Effector memory CD8-positive, alpha-beta T cell (primary cell): Measurements from ENCODE around the gene CLMN.

Experiments used
- ATAC-seq: fragments of 150-1000 bp; cut with Tn5 transposase; replicated peaks from 2 replicates; pipeline ENCODE4 v1.10.0; 2021; ENCODE audit warnings: mild to moderate bottlenecking, moderate library complexity
- DNase-seq, 3 experiments: peaks; one replicate each; pipeline ENCODE4 v3.0.0; 2021
- H3K27ac Mint-ChIP-seq, 2 donors: one replicate each; pipeline ENCODE4 v1.8.0; 2022; ENCODE audit warnings: mild to moderate bottlenecking in 2 of 2, mixed read lengths in 2 of 2, moderate library complexity in 2 of 2
- H3K27me3 Mint-ChIP-seq, 2 donors: one replicate each; pipeline ENCODE4 v1.8.0; 2022; ENCODE audit warnings: mixed read lengths in 2 of 2
- H3K36me3 Mint-ChIP-seq: one replicate; pipeline ENCODE4 v1.8.0; 2022; ENCODE audit warnings: mild to moderate bottlenecking, moderate library complexity, mixed read lengths; ENCODE audit not compliant: insufficient read depth
- H3K4me1 Mint-ChIP-seq, 2 donors: one replicate each; pipeline ENCODE4 v1.8.0; 2022; ENCODE audit warnings: low read depth in 2 of 2, mixed read lengths in 2 of 2
- H3K4me3 Mint-ChIP-seq, 2 donors: one replicate each; pipeline ENCODE4 v1.8.0; 2022; ENCODE audit warnings: mild to moderate bottlenecking in 2 of 2, mixed read lengths in 2 of 2, moderate library complexity in 2 of 2
- H3K9me3 Mint-ChIP-seq, 2 donors: one replicate each; pipeline ENCODE4 v1.8.0; 2022; ENCODE audit warnings: mixed read lengths in 2 of 2

The CLMN gene

DNA sequence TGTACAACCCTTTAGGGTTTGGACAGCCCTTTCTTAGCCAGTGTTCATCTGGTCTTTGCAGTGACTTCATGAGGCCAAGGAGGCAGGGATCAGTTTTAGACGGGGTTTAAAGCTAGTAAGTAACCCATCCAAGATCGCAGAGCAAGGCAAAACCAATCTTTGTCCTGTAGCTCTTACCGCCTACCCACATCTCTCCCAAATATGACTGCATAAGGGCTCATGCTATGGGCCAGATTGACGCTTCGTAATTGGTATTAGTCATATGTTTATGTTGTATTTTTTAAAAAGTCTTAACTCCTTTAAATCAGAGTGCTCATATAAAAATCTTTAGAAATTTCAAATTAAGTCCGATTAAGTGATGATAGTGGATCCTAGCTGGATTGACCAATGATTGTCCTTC lies 3.7 kb upstream of the CLMN start:
- DNase-seq (no peak), ATAC-seq (no peak)
- H3K27ac Mint-ChIP-seq: no peak overlapping the region
- H3K4me3 Mint-ChIP-seq: no peak overlapping the region
- H3K4me1 Mint-ChIP-seq: peaks cover 5 to 7% of the 10 kb centered on the region in 2 donors
- peaks cover 3% of the 10 kb centered on the region for H3K36me3 Mint-ChIP-seq
- no peaks in the 10 kb centered on the region for H3K9me3 Mint-ChIP-seq
- peaks cover 73 to 84% of the 10 kb centered on the region in 2 donors for H3K27me3 Mint-ChIP-seq

DNA sequence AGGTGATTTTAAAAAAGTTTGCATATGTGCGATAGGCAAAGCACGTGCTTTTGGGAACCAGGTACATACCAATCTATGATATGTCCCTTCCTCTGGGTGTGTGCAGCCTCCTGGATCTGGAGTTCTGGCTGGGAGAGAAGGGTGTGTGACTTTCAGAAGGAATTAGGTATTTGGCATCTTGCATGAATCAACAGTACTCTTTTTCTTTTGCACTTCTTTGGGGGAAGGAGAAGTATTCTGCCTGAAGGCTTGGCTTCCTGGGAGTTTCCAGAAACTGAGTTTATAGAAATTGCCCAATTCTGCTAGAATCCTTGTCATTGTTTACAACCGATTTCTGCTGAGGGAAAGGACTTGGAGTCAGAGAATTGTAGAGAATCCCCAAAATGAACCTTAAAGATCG lies 2.9 kb upstream of the CLMN start:
- Mint-ChIP-seq H3K4me3 (no peak overlapping the region), H3K27me3 (peaks cover 74 to 84% of the 10 kb centered on the region in 2 donors), H3K36me3 (peaks cover 3% of the 10 kb centered on the region), H3K27ac (no peak overlapping the region), H3K4me1 (peaks cover 5 to 7% of the 10 kb centered on the region in 2 donors), H3K9me3 (no peaks in the 10 kb centered on the region)
- ATAC-seq (no peak), DNase-seq (no peak)

DNA sequence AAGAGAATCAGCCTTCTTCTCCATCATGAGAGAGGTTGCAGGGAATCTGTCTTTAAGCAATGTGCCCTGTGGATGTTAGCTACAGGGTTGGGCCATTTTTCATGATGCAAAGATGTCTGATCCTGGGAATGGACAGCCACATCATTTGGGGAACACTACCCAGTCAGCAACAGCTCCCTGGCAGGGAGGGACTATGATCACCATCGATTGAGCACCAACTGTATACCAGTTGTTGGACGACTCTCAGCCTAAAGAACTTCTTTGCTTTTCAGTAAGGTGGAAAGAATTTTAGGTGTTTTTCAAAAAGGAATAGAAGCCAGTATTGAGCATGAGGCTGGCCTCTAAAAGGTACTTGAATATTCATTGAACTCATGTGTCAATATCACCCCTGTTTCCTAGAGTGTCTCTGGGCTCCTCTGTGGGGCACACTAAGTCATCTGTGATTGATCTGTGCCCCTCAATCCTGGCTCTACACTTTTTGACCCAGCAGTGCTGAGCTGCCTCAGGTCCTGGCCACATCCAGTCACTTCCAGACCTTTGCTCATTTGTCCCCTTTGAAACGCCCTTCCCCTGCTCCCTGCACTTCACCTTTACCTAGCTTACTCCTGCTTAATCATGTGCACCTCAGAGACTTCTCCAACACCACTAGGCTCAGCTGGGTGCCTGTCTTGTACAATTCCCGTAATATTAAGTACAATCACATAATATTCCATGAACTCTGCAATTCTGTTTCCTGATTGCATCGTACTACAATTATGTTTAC lies 2.2 kb upstream of the CLMN start:
- DNase-seq: no peak
- Mint-ChIP-seq H3K27ac (no peak overlapping the region), H3K4me3 (no peak overlapping the region), H3K4me1 (peaks cover 5 to 7% of the 10 kb centered on the region in 2 donors), H3K9me3 (no peaks in the 10 kb centered on the region), H3K36me3 (peaks cover 3% of the 10 kb centered on the region), H3K27me3 (peaks cover 79 to 84% of the 10 kb centered on the region in 2 donors)
- no peak for ATAC-seq

DNA sequence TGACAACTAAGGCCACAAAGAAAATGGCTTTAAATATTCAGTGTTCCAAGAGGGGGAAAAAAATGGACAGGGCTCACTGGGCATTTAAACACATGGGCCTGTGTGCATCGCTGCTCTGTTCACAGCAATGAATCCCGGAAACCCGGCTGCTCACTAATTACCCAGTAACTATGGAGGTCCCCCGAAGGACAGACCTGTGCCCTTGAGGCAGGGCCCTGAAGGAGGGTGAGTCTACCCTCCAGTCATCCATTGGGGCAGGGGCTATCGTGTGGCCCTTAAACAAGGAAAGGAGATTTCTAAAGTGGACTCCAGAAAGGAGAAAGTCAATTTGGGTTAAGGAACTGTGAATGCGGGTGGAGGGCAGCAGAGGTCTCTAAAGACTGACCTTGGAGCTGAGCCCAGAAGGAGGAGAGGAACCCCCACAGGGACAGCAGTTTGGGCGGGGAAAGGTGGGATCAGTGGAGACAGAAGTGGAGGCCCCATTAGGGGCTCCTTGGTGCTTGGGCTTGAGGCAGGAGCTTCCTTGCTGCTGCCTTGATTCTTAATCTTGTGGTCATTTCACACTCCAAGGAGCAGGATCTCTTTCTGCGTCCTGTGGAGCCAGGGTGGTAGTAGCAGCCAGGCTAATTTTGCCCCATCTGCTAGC lies 1.4 kb upstream of the CLMN start:
- Mint-ChIP-seq H3K27ac (peak overlapping the region in 1 of 2 donors; percentile 12), H3K36me3 (peaks cover 3% of the 10 kb centered on the region), H3K4me3 (peak overlapping the region; percentile 53 to 64), H3K27me3 (peaks cover 85 to 87% of the 10 kb centered on the region in 2 donors), H3K4me1 (peaks cover 5 to 7% of the 10 kb centered on the region in 2 donors), H3K9me3 (no peaks in the 10 kb centered on the region)
- DNase-seq (no peak), ATAC-seq (no peak)

DNA sequence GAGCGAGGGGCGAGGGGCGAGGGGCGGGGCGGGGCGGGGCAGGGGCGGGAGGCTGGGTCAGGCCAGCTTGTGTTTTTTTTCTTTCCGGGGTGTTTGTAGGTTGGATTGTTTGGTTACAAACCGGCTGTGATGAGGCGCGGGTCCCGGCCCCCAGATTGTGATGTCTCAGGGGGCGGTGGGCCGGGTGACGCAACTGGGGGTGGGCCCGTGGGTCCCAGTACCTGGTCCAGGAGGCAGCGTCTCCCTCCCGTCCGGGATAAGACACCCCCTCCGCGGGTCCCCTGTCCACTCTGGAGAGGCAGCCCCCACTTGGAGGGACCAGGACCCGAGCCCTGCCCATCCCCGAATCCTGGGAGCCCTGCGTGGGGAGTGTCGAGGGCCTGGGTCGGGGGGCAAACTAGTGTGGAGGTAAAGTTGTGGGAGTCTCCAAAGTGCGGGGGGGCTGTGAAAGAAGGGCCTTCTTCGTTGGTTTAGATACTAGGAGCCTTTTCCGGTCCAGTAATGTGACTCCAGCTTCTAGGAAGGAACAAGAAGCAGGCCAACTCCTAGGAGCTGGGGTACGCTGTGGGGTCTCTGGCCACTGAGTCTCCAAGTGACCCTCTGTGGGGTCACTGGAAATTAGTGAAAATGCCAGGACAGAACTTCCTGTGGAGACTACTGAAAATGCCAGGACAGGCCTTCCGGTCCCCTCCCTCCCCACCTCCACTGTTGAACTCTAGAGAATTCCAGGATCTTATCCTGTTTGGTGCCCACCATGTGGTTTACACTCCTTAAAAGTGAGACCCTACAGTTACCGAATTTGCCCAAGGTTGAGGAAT lies 579 bp upstream of the CLMN start:
- DNase-seq (no peak), ATAC-seq (no peak)
- Mint-ChIP-seq H3K9me3 (no peaks in the 10 kb centered on the region), H3K27ac (no peak overlapping the region), H3K4me3 (peak overlapping the region; percentile 53 to 64), H3K4me1 (peaks cover 5 to 7% of the 10 kb centered on the region in 2 donors), H3K27me3 (peaks cover 87 to 91% of the 10 kb centered on the region in 2 donors), H3K36me3 (peaks cover 3% of the 10 kb centered on the region)

DNA sequence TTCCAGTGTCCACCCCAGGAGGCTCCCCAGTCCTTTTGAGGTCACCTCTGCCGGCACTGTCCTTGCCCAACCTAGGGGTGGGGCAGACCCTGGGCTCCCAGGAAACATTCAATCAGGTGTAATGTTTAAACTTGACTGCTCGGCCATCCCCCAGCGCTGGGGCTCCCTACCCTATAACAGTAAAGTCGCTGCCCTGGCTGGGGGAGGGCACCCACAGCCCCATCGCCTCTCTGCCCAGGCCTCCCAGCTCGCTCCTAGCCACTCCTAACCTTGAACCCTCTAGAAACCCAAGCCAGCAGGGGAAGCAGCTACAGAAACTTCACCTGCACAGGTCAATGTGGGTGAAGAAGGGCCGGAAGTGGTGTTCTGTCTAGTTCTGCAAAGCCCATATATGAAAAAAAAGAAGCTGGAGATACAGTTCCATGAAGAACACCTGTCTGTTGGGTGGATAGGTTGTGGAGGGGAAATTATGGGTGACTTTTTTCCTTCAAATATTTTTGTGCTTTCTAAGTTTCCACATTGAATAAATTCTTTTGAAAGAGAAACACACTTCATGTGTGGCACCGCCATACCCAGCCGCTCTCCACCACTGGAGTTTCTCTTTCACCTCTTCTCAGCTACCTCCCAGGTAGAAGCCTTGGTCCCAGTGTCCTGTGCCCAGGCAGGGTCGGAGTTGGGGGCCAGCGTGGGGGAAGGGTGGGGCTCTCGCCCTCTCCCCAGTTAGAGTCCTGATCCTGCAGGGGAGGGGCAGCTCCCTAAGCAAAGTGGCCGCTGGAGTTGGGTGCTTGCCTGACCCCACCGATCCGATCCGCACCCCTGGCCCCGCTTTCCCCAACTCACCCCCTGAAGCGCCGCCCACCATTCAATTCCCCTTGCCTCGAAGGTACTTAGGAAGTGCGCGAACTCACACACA lies 1.1 kb downstream of the CLMN start:
- H3K27me3 Mint-ChIP-seq: peaks cover 80 to 94% of the 10 kb centered on the region in 2 donors
- ATAC-seq (no peak), DNase-seq (no peak)
- peak overlapping the region; percentile 22 to 41 for H3K27ac Mint-ChIP-seq
- H3K9me3 Mint-ChIP-seq: no peaks in the 10 kb centered on the region
- peaks cover 5 to 7% of the 10 kb centered on the region in 2 donors for H3K4me1 Mint-ChIP-seq
- peaks cover 3% of the 10 kb centered on the region for H3K36me3 Mint-ChIP-seq
- peak overlapping the region; percentile 76 to 82 for H3K4me3 Mint-ChIP-seq

DNA sequence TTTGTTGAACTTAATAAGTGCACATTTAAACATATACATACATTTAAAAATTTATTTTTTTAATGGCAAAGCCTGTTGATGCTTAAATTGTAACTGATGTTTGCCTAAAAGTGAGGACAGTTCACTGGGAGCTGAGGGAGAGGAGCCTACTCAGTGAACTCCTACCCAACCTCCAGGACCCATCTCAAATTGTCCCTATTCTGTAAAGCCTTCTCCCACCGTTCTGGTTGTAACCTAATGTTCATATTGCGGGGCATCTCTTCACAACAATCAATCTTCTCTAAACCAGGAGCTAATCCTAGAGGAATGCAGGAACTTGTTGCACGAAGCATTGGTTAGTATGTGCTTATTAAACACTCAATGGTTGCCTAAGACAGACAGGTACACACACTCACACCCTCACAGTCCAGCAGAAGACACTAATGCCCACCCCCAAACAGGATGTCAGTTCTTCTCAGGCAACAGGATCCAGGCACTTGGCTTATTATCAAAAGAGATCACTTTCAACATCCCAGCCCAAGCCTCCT lies 1.8 kb downstream of the CLMN start:
- H3K9me3 Mint-ChIP-seq: no peaks in the 10 kb centered on the region
- no peak for DNase-seq
- H3K36me3 Mint-ChIP-seq: peaks cover 3% of the 10 kb centered on the region
- ATAC-seq: no peak
- no peak overlapping the region for H3K27ac Mint-ChIP-seq
- H3K27me3 Mint-ChIP-seq: peaks cover 81 to 90% of the 10 kb centered on the region in 2 donors
- peak overlapping the region; percentile 76 to 82 for H3K4me3 Mint-ChIP-seq
- H3K4me1 Mint-ChIP-seq: peaks cover 5 to 7% of the 10 kb centered on the region in 2 donors

DNA sequence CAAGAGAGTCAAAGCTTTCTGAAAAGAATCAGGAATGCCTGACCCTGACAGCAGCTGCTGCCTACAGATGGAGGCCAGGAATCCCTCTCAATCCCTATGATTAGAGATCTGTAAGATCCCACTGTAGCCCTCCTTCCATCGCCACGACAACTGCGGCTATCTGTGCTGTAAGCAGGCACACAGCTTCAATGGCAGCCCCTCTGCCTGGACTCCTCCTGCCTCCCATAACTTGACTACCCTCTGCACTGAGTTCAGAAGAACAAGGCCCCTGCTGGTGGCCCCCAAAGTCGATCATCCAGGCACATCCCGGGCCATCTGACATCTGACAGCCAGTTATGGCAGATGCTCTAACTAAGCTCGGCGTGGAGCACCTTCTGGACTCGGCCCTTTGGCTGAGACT lies 2.9 kb downstream of the CLMN start:
- Mint-ChIP-seq H3K36me3 (peaks cover 3% of the 10 kb centered on the region), H3K4me1 (peaks cover 5 to 7% of the 10 kb centered on the region in 2 donors), H3K4me3 (no peak overlapping the region), H3K9me3 (no peaks in the 10 kb centered on the region), H3K27me3 (peaks cover 71 to 90% of the 10 kb centered on the region in 2 donors), H3K27ac (no peak overlapping the region)
- ATAC-seq: no peak
- no peak for DNase-seq

DNA sequence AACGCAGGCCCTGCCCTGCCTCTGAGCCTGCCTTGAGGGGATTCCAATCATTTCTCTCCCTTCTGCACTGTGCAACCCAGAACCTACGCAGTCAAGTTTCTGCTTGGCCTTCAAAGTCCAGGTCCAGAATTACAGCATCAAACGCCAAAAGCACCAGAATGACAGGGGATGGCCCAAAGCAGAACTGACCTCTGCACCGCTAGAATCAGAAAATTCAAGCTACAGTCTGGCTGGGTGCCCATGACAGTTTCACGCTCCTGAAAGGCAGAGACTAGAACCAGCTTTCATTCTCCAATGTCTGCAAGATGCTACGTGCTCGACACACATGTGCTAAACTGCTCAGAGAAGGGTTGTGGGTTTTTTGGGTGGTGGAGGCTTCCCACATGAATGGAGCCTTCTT lies 4.1 kb downstream of the CLMN start:
- Mint-ChIP-seq H3K4me1 (peaks cover 5 to 7% of the 10 kb centered on the region in 2 donors), H3K9me3 (no peaks in the 10 kb centered on the region)
- DNase-seq: no peak

DNA sequence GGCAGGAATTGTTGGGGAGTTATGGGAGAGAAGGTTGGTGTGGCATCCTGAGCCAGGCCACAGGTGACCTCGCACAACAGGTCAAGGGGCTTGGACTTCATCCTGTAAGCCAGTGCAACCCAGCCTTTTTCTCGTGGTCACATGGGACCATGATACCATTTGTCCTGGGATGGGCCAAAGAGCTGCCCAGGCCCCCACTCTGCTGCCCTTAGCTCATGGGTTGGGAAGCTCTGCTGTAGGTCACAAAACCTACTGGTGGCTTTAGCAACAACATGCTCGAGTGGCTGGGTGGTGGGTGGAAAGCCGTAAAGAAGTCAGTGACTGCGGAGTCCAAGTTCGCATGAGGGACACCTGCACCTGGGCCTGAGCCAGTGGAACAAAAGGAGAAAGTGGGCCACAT lies 4.6 kb downstream of the CLMN start:
- no peaks in the 10 kb centered on the region for H3K9me3 Mint-ChIP-seq
- no peak for DNase-seq
- peaks cover 5 to 7% of the 10 kb centered on the region in 2 donors for H3K4me1 Mint-ChIP-seq
- H3K27ac Mint-ChIP-seq: no peak overlapping the region
- H3K36me3 Mint-ChIP-seq: peaks cover 3% of the 10 kb centered on the region
- H3K27me3 Mint-ChIP-seq: peaks cover 65 to 90% of the 10 kb centered on the region in 2 donors
- ATAC-seq: no peak
- H3K4me3 Mint-ChIP-seq: no peak overlapping the region

More for the DNA sequence above, 4.1 kb downstream of the CLMN start:
- ATAC-seq: no peak
- H3K27me3 Mint-ChIP-seq: peaks cover 65 to 90% of the 10 kb centered on the region in 2 donors
- H3K4me3 Mint-ChIP-seq: no peak overlapping the region
- no peak overlapping the region for H3K27ac Mint-ChIP-seq
- H3K36me3 Mint-ChIP-seq: peaks cover 3% of the 10 kb centered on the region

DNA sequence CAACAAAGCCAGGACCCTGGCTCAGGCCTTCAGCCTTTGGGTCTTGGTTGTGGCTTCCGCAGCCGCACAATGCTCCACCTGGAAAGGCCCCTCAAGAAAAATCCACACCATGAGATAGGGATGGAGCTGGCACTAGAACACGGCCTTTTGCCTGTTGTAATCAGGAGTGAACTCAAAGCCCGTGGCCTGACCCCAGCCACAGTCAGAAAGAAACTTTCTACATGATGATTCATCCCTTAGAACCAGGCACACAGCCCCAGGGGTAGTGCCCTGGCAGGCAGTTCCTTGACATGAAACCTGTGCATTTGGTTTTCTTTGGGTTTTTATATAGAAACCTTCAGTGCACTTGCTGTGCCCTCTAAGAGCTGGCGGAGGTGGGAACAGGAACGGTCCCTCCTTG lies 5.1 kb downstream of the CLMN start:
- Mint-ChIP-seq H3K27me3 (peaks cover 64 to 94% of the 10 kb centered on the region in 2 donors), H3K4me3 (no peak overlapping the region), H3K9me3 (no peaks in the 10 kb centered on the region), H3K4me1 (peaks cover 5 to 7% of the 10 kb centered on the region in 2 donors), H3K27ac (no peak overlapping the region), H3K36me3 (peaks cover 3% of the 10 kb centered on the region)
- ATAC-seq (no peak), DNase-seq (no peak)

DNA sequence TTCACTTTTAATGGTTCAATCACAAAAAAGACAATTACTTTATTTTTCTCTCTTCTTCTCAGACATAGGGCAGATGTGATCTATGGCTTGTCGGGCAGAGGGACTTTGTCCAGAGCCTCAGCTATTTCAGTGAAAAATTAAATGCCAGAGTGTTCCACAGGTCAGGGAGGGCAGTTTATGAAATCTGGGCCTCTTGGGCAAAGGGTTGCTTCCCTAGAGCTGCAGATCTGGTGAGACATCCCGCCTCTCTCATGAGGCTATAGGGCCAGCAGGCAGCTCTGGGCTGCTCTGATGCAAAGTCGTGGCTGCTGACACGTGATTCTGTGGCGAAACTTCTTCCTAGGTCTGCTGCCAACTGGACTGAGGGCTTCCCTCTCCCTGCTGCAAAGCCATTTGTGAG lies 6.0 kb downstream of the CLMN start:
- no peak for ATAC-seq
- Mint-ChIP-seq H3K4me3 (no peak overlapping the region), H3K36me3 (no peaks in the 10 kb centered on the region), H3K27me3 (peaks cover 57 to 93% of the 10 kb centered on the region in 2 donors), H3K4me1 (peaks cover 0 to 2% of the 10 kb centered on the region in 2 donors), H3K27ac (no peak overlapping the region), H3K9me3 (no peaks in the 10 kb centered on the region)
- DNase-seq: no peak
